IMR-90 (cell line): Measurements from ENCODE around the gene KRT34. TPM values are rescaled to one million over a fixed set of nuclear protein-coding genes. Genes with fewer than 3 reads are reported as not detected.
"Not testable (repeated sequence)": the region's sequence is repeated elsewhere in the genome, so short reads cannot be mapped to it uniquely, and the experiment has no call there.

ENCODE experiments used
- ATAC-seq: fragments of 200-7000 bp; cut with Tn5 transposase; 2 replicates; pipeline ENCODE4 v1.9.1; 2020; ENCODE audit warnings: low read depth, mild to moderate bottlenecking, moderate library complexity
- BruUV-seq: library from RNA; stranded (reverse); fragments of 400-500 nt; replicated peaks from 2 replicates; lab custom pipeline; 2021; lab: Mats Ljungman, UMichigan
- CTCF ChIA-PET: fragments of 300-600 bp; formaldehyde crosslinking; extraction: SDS; loops from one replicate; lab custom pipeline; 2021; ENCODE audit warnings: antibody characterized with exemption; lab: Yijun Ruan, JAX
- POLR2A ChIA-PET: fragments of 300-600 bp; sonication (Branson Sonifier 250); formaldehyde crosslinking; loops from one replicate; lab custom pipeline; 2022; ENCODE audit warnings: antibody characterized with exemption; ENCODE audit not compliant: unreplicated experiment; lab: Charles Lee
- DNase-seq: peaks from one replicate; pipeline ENCODE4 v3.0.0; 2013
- H2AFZ ChIP-seq: replicated peaks from 2 replicates; pipeline ENCODE3; 2013; ENCODE audit warnings: low read length, mild to moderate bottlenecking; ENCODE audit not compliant: poor library complexity
- H2AK5ac ChIP-seq: 2 replicates; pipeline ENCODE4 v1.6.1; 2013; ENCODE audit warnings: low read depth, low read length, inconsistent platforms
- H2AK9ac ChIP-seq: replicated peaks from 2 replicates; pipeline ENCODE3; 2013; ENCODE audit warnings: mild to moderate bottlenecking, low read depth, low read length, moderate library complexity; ENCODE audit not compliant: poor library complexity
- H2BK120ac ChIP-seq: 2 replicates; pipeline ENCODE4 v1.6.1; 2013; ENCODE audit warnings: low read depth, low read length, inconsistent platforms
- H2BK15ac ChIP-seq: 3 replicates; pipeline ENCODE4 v1.6.1; 2013; ENCODE audit warnings: low read depth, low read length, inconsistent platforms
- H2BK20ac ChIP-seq: 2 replicates; pipeline ENCODE4 v1.6.1; 2013; ENCODE audit warnings: low read depth, mild to moderate bottlenecking, inconsistent platforms, low read length, moderate library complexity
- H2BK5ac ChIP-seq: 2 replicates; pipeline ENCODE4 v1.6.1; 2013; ENCODE audit warnings: mild to moderate bottlenecking, low read depth, low read length, inconsistent platforms; ENCODE audit not compliant: poor library complexity, severe bottlenecking
- H3K14ac ChIP-seq: replicated peaks from 2 replicates; pipeline ENCODE4 v1.6.1; 2013; ENCODE audit warnings: low read depth, low read length, inconsistent platforms
- H3K18ac ChIP-seq: 2 replicates; pipeline ENCODE4 v1.6.1; 2013; ENCODE audit warnings: low read depth, low read length, control low read depth
- H3K23ac ChIP-seq: 2 replicates; pipeline ENCODE4 v1.6.1; 2013; ENCODE audit warnings: low read depth, low read length, inconsistent platforms
- H3K27ac ChIP-seq: 2 replicates; pipeline ENCODE4 v1.5.1; 2013; ENCODE audit warnings: mild to moderate bottlenecking, control low read depth, low read length; ENCODE audit not compliant: insufficient read depth
- H3K27me3 ChIP-seq: 2 replicates; pipeline ENCODE4 v1.6.1; 2013; ENCODE audit warnings: low read length; ENCODE audit not compliant: control insufficient read depth, insufficient read depth
- H3K36me3 ChIP-seq: 2 replicates; pipeline ENCODE4 v1.6.1; 2013; ENCODE audit warnings: low read length, mixed read lengths; ENCODE audit not compliant: control insufficient read depth, insufficient read depth
- H3K4ac ChIP-seq: 2 replicates; pipeline ENCODE4 v1.6.1; 2013; ENCODE audit warnings: low read depth, low read length, inconsistent platforms
- H3K4me1 ChIP-seq: 2 replicates; pipeline ENCODE4 v1.6.1; 2013; ENCODE audit warnings: low read length, mixed read lengths; ENCODE audit not compliant: control insufficient read depth, insufficient read depth
- H3K4me2 ChIP-seq: 2 replicates; pipeline ENCODE4 v1.6.1; 2013; ENCODE audit warnings: low read depth, mild to moderate bottlenecking, control low read depth, low read length, moderate library complexity
- H3K4me3 ChIP-seq: 2 replicates; pipeline ENCODE4 v1.5.1; 2013; ENCODE audit warnings: low read depth, mild to moderate bottlenecking, control low read depth, low read length, moderate library complexity; ENCODE audit not compliant: insufficient read depth
- H3K56ac ChIP-seq: 2 replicates; pipeline ENCODE4 v1.6.1; 2013; ENCODE audit warnings: low read length, inconsistent platforms; ENCODE audit not compliant: insufficient read depth; ENCODE audit errors: extremely low read depth
- H3K79me1 ChIP-seq, 2 experiments: 2 replicates each; pipeline ENCODE4 v1.6.1; 2013; ENCODE audit warnings: low read length in 2 of 2, inconsistent platforms in 1 of 2, low read depth in 1 of 2
- H3K9ac ChIP-seq: 2 replicates; pipeline ENCODE4 v1.6.1; 2013; ENCODE audit warnings: low read depth, low read length, control low read depth
- H3K9me1 ChIP-seq: 2 replicates; pipeline ENCODE4 v1.6.1; 2013; ENCODE audit warnings: low read length, inconsistent platforms; ENCODE audit not compliant: insufficient read depth
- H3K9me3 ChIP-seq: 2 replicates; pipeline ENCODE4 v1.6.1; 2013; ENCODE audit warnings: low read length; ENCODE audit not compliant: control insufficient read depth, insufficient read depth
- H4K20me1 ChIP-seq: 2 replicates; pipeline ENCODE4 v1.6.1; 2013; ENCODE audit warnings: low read length, inconsistent platforms; ENCODE audit not compliant: insufficient read depth
- H4K5ac ChIP-seq: 2 replicates; pipeline ENCODE4 v1.6.1; 2013; ENCODE audit warnings: mild to moderate bottlenecking, low read depth, low read length, control low read depth
- H4K8ac ChIP-seq, 2 experiments: 2 replicates each; pipeline ENCODE4 v1.6.1; 2013; ENCODE audit warnings: low read depth in 2 of 2, low read length in 2 of 2, control low read depth in 1 of 2, inconsistent platforms in 1 of 2
- H4K91ac ChIP-seq: 2 replicates; pipeline ENCODE4 v1.6.1; 2013; ENCODE audit warnings: low read depth, low read length, inconsistent platforms; ENCODE audit not compliant: insufficient read depth
- WGBS, 2 experiments: methylation state at CpG; one replicate each; pipeline versions ENCODE4 v1.1.5 to v1.1.7; 2013; ENCODE audit warnings: missing lambda C conversion rate in 2 of 2; ENCODE audit not compliant: insufficient read length in 1 of 2; ENCODE audit errors: extremely low coverage in 2 of 2; 5-methylcytosine and 5-hydroxymethylcytosine counted together
- dilution Hi-C: fragments of 300-500 bp; cut with HindIII; formaldehyde crosslinking; loops from one replicate; pipeline ENCODE4 v1.14.3; 2018; ENCODE audit warnings: low sequenced_read_pairs; ENCODE audit not compliant: unreplicated experiment
- in situ Hi-C: fragments of 300-500 bp; cut with MboI; formaldehyde crosslinking; loops from 3 replicates; pipeline ENCODE4 v1.14.3; 2019; ENCODE audit warnings: low sequenced_read_pairs, inconsistent platforms, mixed read lengths
- intact Hi-C: fragments of 100-400 bp; cut with micrococcal nuclease; formaldehyde crosslinking; loops from 2 replicates; pipeline ENCODE4 v1.10.0; 2022
- polyA plus RNA-seq, 3 experiments: library from polyadenylated mRNA; depleted of rRNA; stranded (reverse); fragments of >200 nt; gene quantifications; 2 replicates each; pipeline ENCODE4 v1.2.3, GENCODE V29; 2012; ENCODE audit warnings: low replicate concordance in 1 of 3
- total RNA-seq: library from RNA; depleted of rRNA; stranded (reverse); fragments of >200 nt; gene quantifications from 2 replicates; pipeline ENCODE4 v1.2.3, GENCODE V29; 2012

Gene KRT34
- total and polyA plus RNA-seq, 2 of the 4 experiments (the other 2 are of a cell fraction): 3.4 to 3.6 TPM

GRCh38 chr17:41350381-41350878 lies 31.7 kb downstream of the KRT34 start, which contains the start of gene KRT33A:
Gene KRT33A, minus strand, starts transcription at chr17:41350828. Its CDS starts 61 bp downstream, at chr17:41350767.
- DNase-seq, CTCF ChIA-PET: not testable (repeated sequence)
- no CpG with 5 or more reads among the region's 16 CpGs for WGBS, 2 experiments

More at GRCh38 chr17:41350381-41350878, 31.7 kb downstream of the KRT34 start, which contains the start of gene KRT33A:
- H3K9me1 ChIP-seq, H3K14ac ChIP-seq, BruUV-seq, H3K23ac ChIP-seq, H2AFZ ChIP-seq, H2BK15ac ChIP-seq, H3K36me3 ChIP-seq, dilution Hi-C loops, H3K27ac ChIP-seq, in situ Hi-C loops, H3K56ac ChIP-seq, H2BK20ac ChIP-seq, H3K4me3 ChIP-seq, H3K18ac ChIP-seq, H3K9me3 ChIP-seq, H3K79me1 ChIP-seq, H4K20me1 ChIP-seq, H4K91ac ChIP-seq, H3K4me1 ChIP-seq, H3K27me3 ChIP-seq, H2AK5ac ChIP-seq, H2BK5ac ChIP-seq, H2BK120ac ChIP-seq, intact Hi-C loops, H4K5ac ChIP-seq, H3K4me2 ChIP-seq, ATAC-seq, H4K8ac ChIP-seq, H2AK9ac ChIP-seq, H3K4ac ChIP-seq, POLR2A ChIA-PET, H3K9ac ChIP-seq: not testable (repeated sequence)
